ENCODE measurements around the gene COMMD8. TPM values are rescaled to one million over a fixed set of nuclear protein-coding genes. Genes with fewer than 3 reads are reported as not detected.

Gene COMMD8
- total RNA-seq, 1 experiment from 2014 or later: 19.9 TPM

DNA sequence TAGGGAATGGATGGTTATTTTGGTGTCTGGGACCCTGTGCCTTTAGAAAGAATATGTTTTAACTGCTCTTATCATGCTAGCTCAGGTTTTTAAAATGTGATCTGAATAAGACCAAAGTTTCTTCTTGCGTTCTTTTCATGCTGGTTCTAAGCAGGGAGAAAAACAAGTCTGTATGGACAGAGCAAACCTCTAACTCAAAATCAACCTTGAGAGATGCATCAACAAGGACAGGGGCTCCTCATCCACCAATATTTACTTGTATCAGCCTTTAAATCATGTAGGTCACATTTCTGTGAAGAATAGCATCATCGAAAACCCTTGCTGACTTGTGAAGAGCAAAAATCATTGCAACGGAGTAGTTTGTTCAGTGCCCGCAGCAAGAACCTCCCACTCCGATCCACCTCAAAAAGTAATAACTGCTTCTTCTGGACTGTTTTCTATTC, 22.8 kb upstream of the COMMD8 start:
- no peak for ATAC-seq
- intact Hi-C loops (cut with micrococcal nuclease): no loop called here
- Histone ChIP-seq H3K4me1 (ENCODE audit: control insufficient read depth in 1 of 2, insufficient read depth in 2 of 2, low read length in 2 of 2) (peaks cover 0 to 20% of the 10 kb centered on the region in 2 experiments; a peak in 3 of 4 replicates), H3K9ac (ENCODE audit: low read length) (peak overlapping the region; percentile 63), H3K27me3 (ENCODE audit: insufficient read depth, low read length) (no peaks in the 10 kb centered on the region), H3K27ac (ENCODE audit: low read depth, low read length) (no peak overlapping the region), H4K20me1 (ENCODE audit: insufficient read depth) (no peaks in the 10 kb centered on the region), H3K4me2 (ENCODE audit: low read length) (peak overlapping the region; percentile 85), H3K79me2 (ENCODE audit: insufficient read depth, low read length) (no peaks in the 10 kb centered on the region), H3K9me2 (ENCODE audit: insufficient read depth) (no peaks in the 10 kb centered on the region), H3K4me3 (replicated peaks in 1 of 2; ENCODE audit: low read depth in 1 of 2, low read length in 2 of 2) (peak overlapping the region; percentile 61 to 65; a peak in 3 of 4 replicates), H3K9me3 (ENCODE audit: control insufficient read depth in 1 of 2, insufficient read depth in 1 of 2, low read depth in 1 of 2, low read length in 2 of 2) (no peaks in the 10 kb centered on the region), H3K36me3 (ENCODE audit: control insufficient read depth in 1 of 2, insufficient read depth in 2 of 2, low read length in 2 of 2) (no peaks in the 10 kb centered on the region), H2AFZ (ENCODE audit: low read depth, low read length, poor library complexity, severe bottlenecking) (peak overlapping the region; percentile 73)
- no peak for DNase-seq (ENCODE audit: low read depth, low spot score)
- ChIA-PET POLR2A (interaction anchor here (2.0 kb wide), 1 partner anchor 23 kb away, joined by 9 read pairs; the partner anchor contains the start of gene COMMD8), CTCF (no interaction called here), RAD21 (ENCODE audit: low non-redundant PET in 1 of 2, low total read pairs in 2 of 2, uncharacterized antibody in 2 of 2, unreplicated experiment in 2 of 2) (no interaction called here)
- no TSS peak for BruUV-seq (replicated peaks)
- TF ChIP-seq EGR1 (IDR thresholded peaks at IDR 0.05; ENCODE audit: low read depth): no peak
- no peak for TF ChIP-seq SP1 (IDR thresholded peaks at IDR 0.05; ENCODE audit: low read depth)
- TF ChIP-seq EZH2 (IDR thresholded peaks at IDR 0.05): no peak

DNA sequence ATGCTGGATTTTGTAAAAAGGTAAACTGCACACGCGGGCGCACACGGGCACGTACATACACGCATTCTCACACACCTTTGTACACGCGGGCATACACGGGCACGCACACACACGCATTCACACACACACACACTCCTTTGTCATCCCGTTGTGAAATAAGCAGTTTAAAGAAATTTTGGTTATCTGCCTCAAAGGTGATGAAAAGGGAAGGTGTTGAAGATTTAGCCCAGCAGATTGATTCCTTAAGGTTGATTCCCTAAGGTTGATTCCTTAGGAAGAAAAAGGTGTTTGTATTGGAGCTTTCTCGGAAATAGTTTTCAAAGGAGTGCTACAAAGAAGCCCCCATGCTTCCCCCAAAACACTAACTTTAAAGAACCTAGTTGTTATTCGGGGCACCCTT, 22.3 kb upstream of the COMMD8 start:
- Histone ChIP-seq H3K9me3 (ENCODE audit: control insufficient read depth in 1 of 2, insufficient read depth in 1 of 2, low read depth in 1 of 2, low read length in 2 of 2) (no peaks in the 10 kb centered on the region), H3K4me3 (replicated peaks in 1 of 2; ENCODE audit: low read depth in 1 of 2, low read length in 2 of 2) (peak overlapping the region; percentile 61 to 65), H3K79me2 (ENCODE audit: insufficient read depth, low read length) (no peaks in the 10 kb centered on the region), H3K9ac (ENCODE audit: low read length) (peak overlapping the region; percentile 63), H3K4me1 (ENCODE audit: control insufficient read depth in 1 of 2, insufficient read depth in 2 of 2, low read length in 2 of 2) (peaks cover 0 to 20% of the 10 kb centered on the region in 2 experiments; a peak in 3 of 4 replicates), H3K4me2 (ENCODE audit: low read length) (peak overlapping the region; percentile 85), H3K27ac (ENCODE audit: low read depth, low read length) (no peak overlapping the region; the same call in 1 of the 2 replicates), H2AFZ (ENCODE audit: low read depth, low read length, poor library complexity, severe bottlenecking) (peak overlapping the region; percentile 73), H3K9me2 (ENCODE audit: insufficient read depth) (no peaks in the 10 kb centered on the region), H3K27me3 (ENCODE audit: insufficient read depth, low read length) (no peaks in the 10 kb centered on the region), H3K36me3 (ENCODE audit: control insufficient read depth in 1 of 2, insufficient read depth in 2 of 2, low read length in 2 of 2) (no peaks in the 10 kb centered on the region), H4K20me1 (ENCODE audit: insufficient read depth) (no peaks in the 10 kb centered on the region)
- BruUV-seq (replicated peaks): no TSS peak
- ATAC-seq (no peak), DNase-seq (ENCODE audit: low read depth, low spot score) (no peak)
- intact Hi-C loops (cut with micrococcal nuclease): loop anchor here (2.0 kb wide), 1 partner anchor 79 kb away; no protein-coding TSS in a partner anchor
- POLR2A ChIA-PET: interaction anchor here (2.0 kb wide), 1 partner anchor 22 kb away, joined by 9 read pairs; the partner anchor contains the start of gene COMMD8
- CTCF ChIA-PET: interaction anchor here (1.0 kb wide), 1 partner anchor 15 kb away, joined by 5 read pairs; no protein-coding TSS in a partner anchor
- RAD21 ChIA-PET (ENCODE audit: low non-redundant PET in 1 of 2, low total read pairs in 2 of 2, uncharacterized antibody in 2 of 2, unreplicated experiment in 2 of 2): no interaction called here
- TF ChIP-seq POLR2AphosphoS5 (IDR thresholded peaks at IDR 0.05; ENCODE audit: low read depth, low read length): no peak
- TF ChIP-seq, protein P1, sequence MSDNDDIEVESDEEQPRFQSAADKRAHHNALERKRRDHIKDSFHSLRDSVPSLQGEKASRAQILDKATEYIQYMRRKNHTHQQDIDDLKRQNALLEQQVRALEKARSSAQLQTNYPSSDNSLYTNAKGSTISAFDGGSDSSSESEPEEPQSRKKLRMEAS (IDR thresholded peaks at IDR 0.05): no peak
- TF ChIP-seq SIN3A (IDR thresholded peaks at IDR 0.05; ENCODE audit: low read depth): no peak
- TF ChIP-seq EZH2phosphoT487 (IDR thresholded peaks at IDR 0.05; ENCODE audit: borderline replicate concordance): no peak
- TF ChIP-seq RAD21 (IDR thresholded peaks at IDR 0.05; ENCODE audit: low read depth): no peak
- TF ChIP-seq TCF7L2 (IDR thresholded peaks at IDR 0.05; ENCODE audit: borderline replicate concordance, extremely low read depth, insufficient read depth, insufficient read length): no peak
- no peak for TF ChIP-seq ZNF274 (IDR thresholded peaks at IDR 0.05; ENCODE audit: low read depth, low read length)
- TF ChIP-seq CEBPB (IDR thresholded peaks at IDR 0.05; ENCODE audit: low read depth): no peak

Measured in HCT116 (cell line).